Neuronal stem cell (in vitro differentiated cells): ENCODE measurements around the gene ZBTB8A.
"Not testable (repeated sequence)": the region's sequence is repeated elsewhere in the genome, so short reads cannot be mapped to it uniquely, and the experiment has no call there.

Source experiments
- DNase-seq: peaks from one replicate; pipeline ENCODE4 v3.0.0-alpha.2; 2013; ENCODE audit warnings: low spot score
- H2AFZ ChIP-seq: one replicate; pipeline ENCODE4 v1.6.1; 2013; ENCODE audit warnings: mild to moderate bottlenecking, low read length, inconsistent platforms
- H2AK5ac ChIP-seq: 2 replicates; pipeline ENCODE4 v1.6.1; 2013; ENCODE audit warnings: low read depth, mild to moderate bottlenecking, inconsistent platforms, low read length, moderate library complexity, mixed read lengths
- H2BK120ac ChIP-seq: 2 replicates; pipeline ENCODE4 v1.6.1; 2013; ENCODE audit warnings: low read depth, mild to moderate bottlenecking, inconsistent platforms, low read length, moderate library complexity, mixed read lengths
- H2BK12ac ChIP-seq: one replicate; pipeline ENCODE4 v1.6.1; 2013; ENCODE audit warnings: low read length, inconsistent platforms
- H2BK15ac ChIP-seq: 2 replicates; pipeline ENCODE4 v1.6.1; 2013; ENCODE audit warnings: mild to moderate bottlenecking, low read length, inconsistent platforms, mixed read lengths
- H2BK5ac ChIP-seq: one replicate; pipeline ENCODE4 v1.6.1; 2013; ENCODE audit warnings: inconsistent platforms, mild to moderate bottlenecking, low read length, moderate library complexity
- H3K14ac ChIP-seq: one replicate; pipeline ENCODE4 v1.6.1; 2013; ENCODE audit warnings: low read length, inconsistent platforms
- H3K18ac ChIP-seq: 2 replicates; pipeline ENCODE4 v1.6.1; 2013; ENCODE audit warnings: low read length, inconsistent platforms
- H3K23ac ChIP-seq: 2 replicates; pipeline ENCODE4 v1.6.1; 2013; ENCODE audit warnings: low read depth, mild to moderate bottlenecking, mixed read lengths, low read length, inconsistent platforms; ENCODE audit not compliant: poor library complexity
- H3K27ac ChIP-seq: replicated peaks from 3 replicates; pipeline ENCODE4 v1.5.1; 2013; ENCODE audit warnings: low read length, inconsistent platforms
- H3K27me3 ChIP-seq, 3 experiments: 2 replicates each; pipeline ENCODE4 v1.6.1; 2013; ENCODE audit warnings: low read length in 3 of 3, mild to moderate bottlenecking in 2 of 3, inconsistent platforms in 1 of 3, low read depth in 1 of 3, mixed read lengths in 1 of 3, moderate library complexity in 1 of 3; ENCODE audit not compliant: control insufficient read depth in 3 of 3, insufficient read depth in 3 of 3
- H3K36me3 ChIP-seq, 2 donors: replicated peaks in 1 of 2; 2 replicates each; pipeline ENCODE4 v1.6.1; 2013; ENCODE audit warnings: low read length in 2 of 2; ENCODE audit not compliant: control insufficient read depth in 2 of 2, insufficient read depth in 2 of 2
- H3K4ac ChIP-seq: 2 replicates; pipeline ENCODE4 v1.6.1; 2013; ENCODE audit warnings: inconsistent platforms, mild to moderate bottlenecking, low read length, moderate library complexity
- H3K4me1 ChIP-seq, 2 donors: 1 replicate in 1 of 2; 2 replicates in 1 of 2; pipeline ENCODE4 v1.6.1; 2013; ENCODE audit warnings: low read length in 2 of 2, low read depth in 1 of 2; ENCODE audit not compliant: control insufficient read depth in 2 of 2, insufficient read depth in 1 of 2
- H3K4me2 ChIP-seq: one replicate; pipeline ENCODE4 v1.6.1; 2013; ENCODE audit warnings: mild to moderate bottlenecking, low read length, inconsistent platforms; ENCODE audit not compliant: insufficient read depth, poor library complexity, severe bottlenecking
- H3K4me3 ChIP-seq, 2 donors: 2 replicates each; pipeline ENCODE4 v1.5.1; 2013; ENCODE audit warnings: low read length in 2 of 2, mild to moderate bottlenecking in 2 of 2, inconsistent platforms in 1 of 2, moderate library complexity in 1 of 2
- H3K79me1 ChIP-seq: one replicate; pipeline ENCODE4 v1.6.1; 2013; ENCODE audit warnings: low read depth, mild to moderate bottlenecking, inconsistent platforms, low read length, moderate library complexity
- H3K9ac ChIP-seq: one replicate; pipeline ENCODE4 v1.6.1; 2013; ENCODE audit warnings: mild to moderate bottlenecking, low read depth, low read length, inconsistent platforms; ENCODE audit not compliant: poor library complexity
- H3K9me3 ChIP-seq, 2 donors: replicated peaks in 1 of 2; 2 replicates each; pipeline versions ENCODE3 to v1.6.1; 2013; ENCODE audit warnings: low read length in 2 of 2, mild to moderate bottlenecking in 2 of 2, inconsistent platforms in 1 of 2, low read depth in 1 of 2, mixed read lengths in 1 of 2, moderate library complexity in 1 of 2; ENCODE audit not compliant: control insufficient read depth in 2 of 2, insufficient read depth in 1 of 2
- H4K8ac ChIP-seq: one replicate; pipeline ENCODE4 v1.6.1; 2013; ENCODE audit warnings: low read depth, mild to moderate bottlenecking, inconsistent platforms, low read length, moderate library complexity
- H4K91ac ChIP-seq: one replicate; pipeline ENCODE4 v1.6.1; 2013; ENCODE audit warnings: low read length, low read depth, mild to moderate bottlenecking, inconsistent platforms; ENCODE audit not compliant: poor library complexity
- WGBS, 2 donors: extraction: QIAGEN DNeasy Blood & Tissue Kit; methylation state at CpG; one replicate each; pipeline ENCODE4 v1.1.7; 2013; ENCODE audit warnings: missing lambda C conversion rate in 2 of 2, mixed read lengths in 1 of 2; ENCODE audit not compliant: insufficient read length in 2 of 2, insufficient replicate concordance in 1 of 2; ENCODE audit errors: extremely low coverage in 2 of 2; 5-methylcytosine and 5-hydroxymethylcytosine counted together

Gene ZBTB8A

DNA sequence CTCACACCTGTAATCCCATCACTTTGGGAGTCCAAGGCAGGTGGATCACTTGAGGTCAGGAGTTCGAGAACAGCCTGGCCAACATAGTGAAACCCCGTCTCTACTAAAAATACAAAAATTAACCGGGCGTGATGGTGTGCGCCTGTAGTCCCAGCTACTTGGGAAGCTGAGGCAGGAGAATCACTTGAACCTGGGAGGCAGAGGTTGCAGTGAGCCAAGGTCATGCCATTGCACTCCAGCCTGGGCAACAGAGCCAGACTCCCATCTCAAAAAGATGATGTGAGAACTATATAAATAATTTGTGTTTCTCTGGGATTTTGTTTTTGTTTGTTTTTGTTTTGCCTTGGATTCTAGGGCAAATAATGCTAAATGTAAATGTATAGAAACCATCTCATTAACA lies 17.8 kb downstream of the ZBTB8A start:
- H3K4me3 ChIP-seq, H3K4me2 ChIP-seq, H3K27ac ChIP-seq, H3K18ac ChIP-seq, H3K4me1 ChIP-seq, H2AFZ ChIP-seq, H4K91ac ChIP-seq, H3K79me1 ChIP-seq, H2BK5ac ChIP-seq, H3K9me3 ChIP-seq, DNase-seq, H3K23ac ChIP-seq, H2BK120ac ChIP-seq, H3K4ac ChIP-seq, H2BK15ac ChIP-seq, H3K14ac ChIP-seq, H4K8ac ChIP-seq, H3K9ac ChIP-seq, H2AK5ac ChIP-seq, H2BK12ac ChIP-seq, H3K27me3 ChIP-seq: not testable (repeated sequence)
- no CpG with 5 or more reads among the region's 5 CpGs for WGBS, 2 donors
- peaks cover 10 to 68% of the 10 kb centered on the region in 2 donors for H3K36me3 ChIP-seq

DNA sequence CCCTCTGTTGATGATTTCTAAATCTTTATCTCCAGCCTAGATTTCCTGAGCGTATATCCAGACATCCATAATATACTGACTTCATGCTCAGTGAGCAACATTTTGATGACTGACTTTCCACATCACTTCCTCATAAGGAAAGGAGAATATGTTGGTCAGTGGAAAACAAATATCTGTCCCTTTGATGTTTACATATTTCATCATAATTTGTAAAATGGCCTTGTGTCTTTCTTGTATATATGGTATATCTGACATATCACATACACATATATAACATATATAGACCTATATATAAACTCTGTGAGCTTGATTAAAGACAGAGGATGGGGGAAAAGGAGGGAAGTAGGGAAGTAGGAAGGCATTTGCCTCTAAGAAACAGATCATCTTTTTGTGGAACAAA lies 18.6 kb downstream of the ZBTB8A start:
- H3K36me3 ChIP-seq, result peaks cover 10 to 68% of the 10 kb centered on the region in 2 donors
- no peak overlapping the region for H3K4me3 ChIP-seq
- H2BK120ac ChIP-seq, result no peak overlapping the region
- H3K9ac ChIP-seq, result no peak overlapping the region
- H3K4me2 ChIP-seq, result no peak overlapping the region
- H2BK12ac ChIP-seq, result no peak overlapping the region
- H3K23ac ChIP-seq, result no peak overlapping the region
- no peak for DNase-seq
- no peak overlapping the region for H2BK5ac ChIP-seq
- H3K4me1 ChIP-seq, result no peaks in the 10 kb centered on the region
- H3K9me3 ChIP-seq, result no peaks in the 10 kb centered on the region
- H3K79me1 ChIP-seq, result no peaks in the 10 kb centered on the region
- no peak overlapping the region for H2BK15ac ChIP-seq
- H3K18ac ChIP-seq, result no peak overlapping the region
- H2AK5ac ChIP-seq, result no peak overlapping the region
- no CpG with 5 or more reads among the region's 1 CpG for WGBS, 2 donors
- H3K4ac ChIP-seq, result no peak overlapping the region
- H3K27me3 ChIP-seq, result no peaks in the 10 kb centered on the region
- no peak overlapping the region for H4K8ac ChIP-seq
- H3K14ac ChIP-seq, result no peak overlapping the region
- H3K27ac ChIP-seq, result no peak overlapping the region
- no peak overlapping the region for H2AFZ ChIP-seq
- no peak overlapping the region for H4K91ac ChIP-seq

DNA sequence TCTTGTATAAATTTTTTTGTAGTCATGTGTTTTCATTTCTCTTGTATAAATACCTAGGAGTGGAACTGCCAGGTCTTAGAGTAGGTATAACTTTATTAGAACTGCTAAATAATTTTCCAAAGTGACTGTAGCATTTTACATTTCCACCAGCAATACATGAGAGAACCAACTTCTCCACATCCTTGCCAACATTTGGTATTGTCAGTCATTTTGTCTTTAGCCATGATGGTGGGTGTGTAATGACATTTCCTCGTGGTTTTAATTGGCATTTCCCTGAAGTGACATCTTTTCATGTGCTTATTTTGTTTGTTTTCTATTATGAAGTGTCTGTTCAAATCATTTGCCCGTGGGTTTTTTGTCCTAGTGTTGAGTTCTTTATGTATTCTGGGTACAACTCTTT lies 29.7 kb downstream of the ZBTB8A start:
- H2BK5ac ChIP-seq, result no peak overlapping the region
- no peak for DNase-seq
- H2BK120ac ChIP-seq, result no peak overlapping the region
- no peak overlapping the region for H4K91ac ChIP-seq
- no peak overlapping the region for H3K18ac ChIP-seq
- H3K14ac ChIP-seq, result no peak overlapping the region
- H3K4me2 ChIP-seq, result no peak overlapping the region
- WGBS, 2 donors, result no CpG with 5 or more reads among the region's 2 CpGs
- H3K79me1 ChIP-seq, result no peaks in the 10 kb centered on the region
- no peak overlapping the region for H2AK5ac ChIP-seq
- no peak overlapping the region for H3K23ac ChIP-seq
- no peak overlapping the region for H3K9ac ChIP-seq
- no peak overlapping the region for H2BK12ac ChIP-seq
- peaks cover 2 to 24% of the 10 kb centered on the region in 2 donors for H3K36me3 ChIP-seq
- no peak overlapping the region for H3K27ac ChIP-seq
- no peak overlapping the region for H2AFZ ChIP-seq
- H3K4me1 ChIP-seq, result no peaks in the 10 kb centered on the region
- H3K4me3 ChIP-seq, result no peak overlapping the region
- H4K8ac ChIP-seq, result no peak overlapping the region
- no peaks in the 10 kb centered on the region for H3K27me3 ChIP-seq
- no peak overlapping the region for H3K4ac ChIP-seq
- no peaks in the 10 kb centered on the region for H3K9me3 ChIP-seq
- no peak overlapping the region for H2BK15ac ChIP-seq

DNA sequence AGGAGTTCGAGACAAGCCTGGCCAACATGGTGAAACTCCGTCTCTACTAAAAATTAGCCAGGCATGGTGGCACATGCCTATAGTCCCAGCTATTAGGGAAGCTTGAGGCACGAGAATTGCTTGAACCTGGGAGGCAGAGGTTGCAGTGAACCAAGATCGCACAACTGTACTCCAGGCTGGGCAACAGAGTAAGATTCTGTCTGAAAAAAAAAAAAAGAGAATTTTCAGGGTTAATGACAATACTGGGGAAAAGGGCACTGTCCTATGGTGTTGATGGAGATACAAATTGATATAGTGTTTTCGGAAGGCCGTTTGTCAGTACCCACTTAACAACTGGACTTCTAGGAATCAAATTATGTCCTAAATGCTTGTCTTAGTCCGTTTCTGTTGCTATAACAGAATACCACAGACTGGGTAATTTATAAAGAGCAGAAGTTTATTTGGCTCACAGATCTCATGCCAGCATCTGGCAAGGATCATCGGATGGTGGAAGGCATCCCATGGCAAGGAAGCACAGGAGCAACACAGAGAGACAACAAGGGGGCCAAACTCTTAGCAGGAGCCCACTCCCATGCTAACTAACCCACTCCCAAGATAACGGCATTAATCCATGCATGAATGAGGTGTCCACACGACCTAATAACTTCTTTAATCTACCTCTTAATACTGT lies 41.3 kb downstream of the ZBTB8A start:
- no peaks in the 10 kb centered on the region for H3K27me3 ChIP-seq
- WGBS, 2 donors, result no CpG with 5 or more reads among the region's 10 CpGs
- no peaks in the 10 kb centered on the region for H3K79me1 ChIP-seq
- H2AK5ac ChIP-seq, result no peak overlapping the region
- H2AFZ ChIP-seq, result no peak overlapping the region
- no peak overlapping the region for H3K4me2 ChIP-seq
- no peak overlapping the region for H4K8ac ChIP-seq
- no peak overlapping the region for H3K4ac ChIP-seq
- no peak overlapping the region for H3K9ac ChIP-seq
- H2BK12ac ChIP-seq, result no peak overlapping the region
- H3K23ac ChIP-seq, result no peak overlapping the region
- H2BK15ac ChIP-seq, result no peak overlapping the region
- no peaks in the 10 kb centered on the region for H3K4me1 ChIP-seq
- no peak overlapping the region for H3K4me3 ChIP-seq
- H3K27ac ChIP-seq, result no peak overlapping the region
- peaks cover 1 to 4% of the 10 kb centered on the region in 2 donors for H3K36me3 ChIP-seq
- no peaks in the 10 kb centered on the region for H3K9me3 ChIP-seq
- H2BK5ac ChIP-seq, result no peak overlapping the region
- no peak overlapping the region for H2BK120ac ChIP-seq
- H4K91ac ChIP-seq, result no peak overlapping the region
- no peak overlapping the region for H3K18ac ChIP-seq
- no peak for DNase-seq
- no peak overlapping the region for H3K14ac ChIP-seq
